Stomach (tissue), 4 donors: Measurements from ENCODE around the gene TAPT1.

Source experiments
- CTCF ChIP-seq, 7 experiments: fragments of 450-650 bp in 4 of 7; fragments of 200-600 bp in 3 of 7; sonication (generic) in 3 of 7; IDR thresholded peaks; one replicate each; pipeline ENCODE4 v1.5.1; 2016 to 2019; ENCODE audit warnings: antibody characterized with exemption in 7 of 7, control low read depth in 2 of 7, mild to moderate bottlenecking in 1 of 7
- POLR2AphosphoS5 ChIP-seq, 3 donors: sonication (generic); formaldehyde crosslinking; IDR thresholded peaks; one replicate each; pipeline ENCODE4 v1.6.1; 2016; ENCODE audit warnings: antibody characterized with exemption in 3 of 3

GRCh38 chr4:16117164-16117563, 109.1 kb downstream of the TAPT1 start:
- TF ChIP-seq CTCF (IDR thresholded peaks at IDR 0.05) = no peak
- no peak for TF ChIP-seq POLR2AphosphoS5 (IDR thresholded peaks at IDR 0.05)
